Lung (tissue), 16 donors: Measurements from ENCODE around the gene POM121C. TPM values are rescaled to one million over a fixed set of nuclear protein-coding genes. Genes with fewer than 3 reads are reported as not detected.
"Not testable (repeated sequence)": the region's sequence is repeated elsewhere in the genome, so short reads cannot be mapped to it uniquely, and the experiment has no call there.

ENCODE experiments used
- ATAC-seq: fragments of 200-7000 bp; cut with Tn5 transposase; one replicate; pipeline ENCODE4 v1.9.1; 2020; ENCODE audit warnings: moderate number of reproducible peaks; ENCODE audit not compliant: insufficient read depth, low FRiP score
- DNase-seq, 3 donors: peaks; one replicate each; pipeline ENCODE4 v3.0.0-alpha.2; 2013 to 2017
- H3K27ac ChIP-seq, 2 donors: one replicate each; pipeline ENCODE4 v1.5.1; 2013; ENCODE audit warnings: mild to moderate bottlenecking in 2 of 2, moderate library complexity in 2 of 2, control low read depth in 1 of 2, inconsistent platforms in 1 of 2, low read depth in 1 of 2, low read length in 1 of 2
- H3K27me3 ChIP-seq, 3 donors: one replicate each; pipeline ENCODE4 v1.5.1; 2013; ENCODE audit warnings: low read length in 2 of 3; ENCODE audit not compliant: control insufficient read depth in 3 of 3, insufficient read depth in 3 of 3
- H3K36me3 ChIP-seq, 4 donors: one replicate each; pipeline ENCODE4 v1.5.1; 2013; ENCODE audit warnings: low read length in 4 of 4, mild to moderate bottlenecking in 1 of 4, moderate library complexity in 1 of 4; ENCODE audit not compliant: control insufficient read depth in 4 of 4, insufficient read depth in 4 of 4
- H3K4me1 ChIP-seq, 5 donors: one replicate each; pipeline ENCODE4 v1.5.1; 2013; ENCODE audit warnings: low read length in 5 of 5, mild to moderate bottlenecking in 2 of 5, moderate library complexity in 1 of 5; ENCODE audit not compliant: control insufficient read depth in 5 of 5, insufficient read depth in 5 of 5
- H3K4me3 ChIP-seq: one replicate; pipeline ENCODE4 v1.5.1; 2013; ENCODE audit warnings: mild to moderate bottlenecking, control low read depth, moderate library complexity
- H3K9ac ChIP-seq, 2 donors: one replicate each; pipeline ENCODE4 v1.5.1; 2013; ENCODE audit warnings: low read length in 2 of 2, control low read depth in 1 of 2; ENCODE audit not compliant: insufficient read depth in 1 of 2
- H3K9me3 ChIP-seq, 4 donors: one replicate each; pipeline ENCODE4 v1.5.1; 2013; ENCODE audit warnings: low read length in 3 of 4, mild to moderate bottlenecking in 1 of 4, moderate library complexity in 1 of 4; ENCODE audit not compliant: control insufficient read depth in 4 of 4, insufficient read depth in 3 of 4
- CTCF ChIP-seq: IDR thresholded peaks from 2 replicates; pipeline ENCODE4 v1.5.1; 2012; ENCODE audit warnings: mild to moderate bottlenecking; ENCODE audit errors: control extremely low read depth, extremely low read depth
- WGBS, 2 donors: extraction: QIAGEN DNeasy Blood & Tissue Kit; methylation state at CpG; one replicate each; pipeline ENCODE4 v1.1.7; 2013; 5-methylcytosine and 5-hydroxymethylcytosine counted together
- long read RNA-seq, 5 donors: transcript quantifications; one replicate each; lab custom pipeline, GENCODE V29; 2026
- polyA plus RNA-seq, 2 donors: library from polyadenylated mRNA; stranded (reverse); fragments of 200-250 nt; gene quantifications; one replicate each; pipeline ENCODE4 v1.2.1, GENCODE V29; 2013
- total RNA-seq, 2 donors: library from RNA; depleted of rRNA in 1 of 2; stranded (reverse); fragments of >200 nt in 1 of 2; gene quantifications; one replicate each; pipeline ENCODE4 v1.2.1, GENCODE V29; 2014 to 2021
- donor health status: control.
- donor health status: control.
- donor health status: Bipolar disorder and iron deficiency.
- donor health status: healthy.
- donor health status: DM: yes; HTN: yes; CAD: no.

Gene POM121C
- total RNA-seq: 10 to 100 TPM; 26.2 to 37.4 TPM
- 10 to 100 TPM; 13.2 to 16.5 TPM for polyA plus RNA-seq
- long read RNA-seq, donor 1, transcript POM121C-204 (3 exons, 563 nt): major isoform, 8 of 38 reads
- long read RNA-seq, donor 1, partial matches to known transcripts: 30 of 38 reads
- long read RNA-seq, donor 1, other reads (novel, unspliced or antisense): 0 of 38 reads
- long read RNA-seq, donor 2, full-length matches to known transcripts: 4 of 9 reads
- long read RNA-seq, donor 2, partial matches to known transcripts: 5 of 9 reads
- long read RNA-seq, donor 2, other reads (novel, unspliced or antisense): 0 of 9 reads
- long read RNA-seq, donor 3, partial matches to known transcripts: 9 of 13 reads
- long read RNA-seq, donor 3, other reads (novel, unspliced or antisense): 0 of 13 reads
- long read RNA-seq, donor 4, transcript POM121C-204 (3 exons, 563 nt): major isoform, 5 of 5 reads
- long read RNA-seq, donor 4, partial matches to known transcripts: 0 of 5 reads
- long read RNA-seq, donor 4, other reads (novel, unspliced or antisense): 0 of 5 reads
- long read RNA-seq, donor 5, full-length matches to known transcripts: 9 of 25 reads
- long read RNA-seq, donor 5, partial matches to known transcripts: 16 of 25 reads
- long read RNA-seq, donor 5, other reads (novel, unspliced or antisense): 0 of 25 reads

GRCh38 chr7:75485979-75486643 is at the start of gene POM121C:
Gene POM121C (minus strand): TSS chr7:75486299. CDS start chr7:75441496, 44,803 bp downstream.
- Histone ChIP-seq H3K27ac (peak within 1 kb of the TSS; percentile 63 to 90), H3K9ac (peak within 1 kb of the TSS; percentile 11 to 37)
- 0 to 1% methylated on average over 46 to 49 of the region's 49 CpGs for WGBS, 2 donors

GRCh38 chr7:75534727-75535307 is 48.7 kb upstream of the POM121C start:
- WGBS, 2 donors: 45 to 55% methylated on average over 8 of the region's 8 CpGs
- Histone ChIP-seq H3K9ac (no peak overlapping the region), H3K27ac (peak overlapping the region in 1 of 2 donors; percentile 41), H3K36me3 (peaks cover 5 to 26% (median 8%) of the 10 kb centered on the region in 4 donors), H3K4me1 (peaks cover 0 to 10% (median 0%) of the 10 kb centered on the region in 5 donors), H3K27me3 (no peaks in the 10 kb centered on the region), H3K4me3 (no peak overlapping the region), H3K9me3 (no peaks in the 10 kb centered on the region)
- peak in 2 of 3 donors; percentile 68 to 80 for DNase-seq
- ATAC-seq: no peak
- no peak for TF ChIP-seq CTCF

More at GRCh38 chr7:75485979-75486643, at the start of gene POM121C:
- ATAC-seq (peak; percentile 100), DNase-seq (peak; percentile 95 to 97 (median 95))
- H3K4me3 ChIP-seq: peak within 1 kb of the TSS; percentile 88
- not testable (repeated sequence) for H3K9me3 ChIP-seq, H3K27me3 ChIP-seq, H3K4me1 ChIP-seq, H3K36me3 ChIP-seq

GRCh38 chr7:75533926-75534325 is 47.8 kb upstream of the POM121C start:
- no peaks in the 10 kb centered on the region for H3K27me3 ChIP-seq
- H3K27ac ChIP-seq: no peak overlapping the region
- ATAC-seq (no peak), DNase-seq (no peak)
- H3K4me1 ChIP-seq: peaks cover 0 to 10% (median 0%) of the 10 kb centered on the region in 5 donors
- no peak overlapping the region for H3K4me3 ChIP-seq
- WGBS, 2 donors: 97 to 100% methylated on average over 6 of the region's 6 CpGs
- peaks cover 2 to 24% (median 8%) of the 10 kb centered on the region in 4 donors for H3K36me3 ChIP-seq
- no peaks in the 10 kb centered on the region for H3K9me3 ChIP-seq
- no peak overlapping the region for H3K9ac ChIP-seq
- no peak for TF ChIP-seq CTCF
